OCI-LY7 (cell line): ENCODE data around the gene SNX24.

ENCODE experiments used
- EZH2phosphoT487 ChIP-seq: fragments of 200-600 bp; sonication (generic); IDR thresholded peaks from 2 replicates; pipeline ENCODE4 v1.6.1; 2018; ENCODE audit warnings: low read depth, borderline replicate concordance, mild to moderate bottlenecking, mixed run types, antibody characterized with exemption, low read length, moderate library complexity, mixed read lengths
- TF ChIP-seq, protein P1 (sequence below): fragments of 200-600 bp; sonication (generic); conservative IDR thresholded peaks from 2 replicates; pipeline ENCODE4 v1.5.1; 2014; ENCODE audit warnings: mild to moderate bottlenecking, antibody characterized with exemption, low read length, moderate library complexity, mixed read lengths

DNA sequence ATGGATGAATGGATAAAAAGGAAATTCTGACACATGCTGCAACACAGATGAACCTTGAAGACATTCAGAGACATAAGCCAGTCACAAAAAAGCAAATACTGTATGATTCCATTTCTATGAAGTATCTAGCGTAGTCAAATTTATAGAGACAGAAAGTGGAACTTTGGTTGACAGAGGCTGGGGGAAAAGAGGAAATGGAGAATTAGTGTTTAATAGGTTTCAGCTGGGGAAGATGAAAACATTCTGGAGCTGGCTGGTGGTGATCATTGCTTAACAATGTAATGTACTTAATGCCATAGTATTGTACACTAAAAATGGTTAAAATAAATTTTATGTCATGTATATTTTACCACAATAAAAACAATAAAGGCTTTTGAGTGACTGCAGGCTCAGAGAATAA lies 166.9 kb downstream of the SNX24 start:
- TF ChIP-seq, protein P1, sequence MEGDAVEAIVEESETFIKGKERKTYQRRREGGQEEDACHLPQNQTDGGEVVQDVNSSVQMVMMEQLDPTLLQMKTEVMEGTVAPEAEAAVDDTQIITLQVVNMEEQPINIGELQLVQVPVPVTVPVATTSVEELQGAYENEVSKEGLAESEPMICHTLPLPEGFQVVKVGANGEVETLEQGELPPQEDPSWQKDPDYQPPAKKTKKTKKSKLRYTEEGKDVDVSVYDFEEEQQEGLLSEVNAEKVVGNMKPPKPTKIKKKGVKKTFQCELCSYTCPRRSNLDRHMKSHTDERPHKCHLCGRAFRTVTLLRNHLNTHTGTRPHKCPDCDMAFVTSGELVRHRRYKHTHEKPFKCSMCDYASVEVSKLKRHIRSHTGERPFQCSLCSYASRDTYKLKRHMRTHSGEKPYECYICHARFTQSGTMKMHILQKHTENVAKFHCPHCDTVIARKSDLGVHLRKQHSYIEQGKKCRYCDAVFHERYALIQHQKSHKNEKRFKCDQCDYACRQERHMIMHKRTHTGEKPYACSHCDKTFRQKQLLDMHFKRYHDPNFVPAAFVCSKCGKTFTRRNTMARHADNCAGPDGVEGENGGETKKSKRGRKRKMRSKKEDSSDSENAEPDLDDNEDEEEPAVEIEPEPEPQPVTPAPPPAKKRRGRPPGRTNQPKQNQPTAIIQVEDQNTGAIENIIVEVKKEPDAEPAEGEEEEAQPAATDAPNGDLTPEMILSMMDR = no peak
- TF ChIP-seq EZH2phosphoT487 = no peak
